GM10266 (cell line): ENCODE measurements around the gene GLCE.

Experiments
- DNase-seq: peaks from one replicate; pipeline ENCODE4 v3.0.0; 2012; ENCODE audit errors: extremely low spot score
- CTCF ChIP-seq: IDR thresholded peaks from 2 replicates; pipeline ENCODE4 v1.5.1; 2012; ENCODE audit warnings: mild to moderate bottlenecking, low read depth; ENCODE audit not compliant: control insufficient read depth, insufficient read depth; ENCODE audit errors: missing control alignments

GLCE gene

GRCh38 chr15:69315402-69316110 lies 155.1 kb downstream of the GLCE start:
- peak; percentile 1 for DNase-seq
- TF ChIP-seq CTCF: no peak

- DNase-seq: no peak
- no peak for TF ChIP-seq CTCF
Observed at GRCh38 chr15:69316291-69316690, 155.9 kb downstream of the GLCE start.

GRCh38 chr15:69317392-69317841 lies 157.0 kb downstream of the GLCE start:
- DNase-seq: no peak
- no peak for TF ChIP-seq CTCF

- DNase-seq: no peak
- TF ChIP-seq CTCF: no peak
Observed at GRCh38 chr15:69318033-69318432, 157.6 kb downstream of the GLCE start.

GRCh38 chr15:69319384-69320375 lies 159.2 kb downstream of the GLCE start:
- no peak for DNase-seq
- TF ChIP-seq CTCF: no peak

GRCh38 chr15:69320977-69321554 lies 160.6 kb downstream of the GLCE start:
- no peak for DNase-seq
- no peak for TF ChIP-seq CTCF
